GM12875 (cell line): ENCODE measurements around the gene KCNA1.

ENCODE experiments used
- H3K4me3 ChIP-seq: one replicate; pipeline ENCODE4 v1.5.1; 2011; ENCODE audit warnings: low read depth, low read length, control low read depth
- TF ChIP-seq, protein P1 (sequence below): IDR thresholded peaks from 2 replicates; pipeline ENCODE4 v1.5.1; 2011; ENCODE audit warnings: low read depth, mild to moderate bottlenecking, control low read depth, inconsistent platforms, low read length, moderate library complexity, borderline replicate concordance; ENCODE audit not compliant: insufficient read depth

The KCNA1 gene

DNA sequence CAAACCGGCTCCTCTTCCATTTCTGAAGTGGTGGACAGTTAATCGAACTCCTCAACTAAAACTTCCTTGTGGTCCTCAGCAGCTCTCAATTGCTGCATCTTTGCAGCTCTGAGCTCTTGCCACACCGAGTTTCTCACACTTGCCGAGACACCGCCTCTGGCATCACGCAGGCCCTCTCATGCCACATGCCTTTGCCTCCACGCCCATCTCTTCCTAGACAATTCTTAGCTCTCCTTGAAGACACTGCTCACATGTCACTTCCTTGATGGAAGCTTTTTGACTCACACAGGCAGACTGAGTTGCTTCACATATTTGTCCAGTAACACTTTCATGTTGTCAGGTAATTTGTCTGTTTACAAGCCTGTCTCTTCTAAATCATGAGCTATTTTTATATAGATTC lies 29.2 kb downstream of the KCNA1 start:
- TF ChIP-seq, protein P1, sequence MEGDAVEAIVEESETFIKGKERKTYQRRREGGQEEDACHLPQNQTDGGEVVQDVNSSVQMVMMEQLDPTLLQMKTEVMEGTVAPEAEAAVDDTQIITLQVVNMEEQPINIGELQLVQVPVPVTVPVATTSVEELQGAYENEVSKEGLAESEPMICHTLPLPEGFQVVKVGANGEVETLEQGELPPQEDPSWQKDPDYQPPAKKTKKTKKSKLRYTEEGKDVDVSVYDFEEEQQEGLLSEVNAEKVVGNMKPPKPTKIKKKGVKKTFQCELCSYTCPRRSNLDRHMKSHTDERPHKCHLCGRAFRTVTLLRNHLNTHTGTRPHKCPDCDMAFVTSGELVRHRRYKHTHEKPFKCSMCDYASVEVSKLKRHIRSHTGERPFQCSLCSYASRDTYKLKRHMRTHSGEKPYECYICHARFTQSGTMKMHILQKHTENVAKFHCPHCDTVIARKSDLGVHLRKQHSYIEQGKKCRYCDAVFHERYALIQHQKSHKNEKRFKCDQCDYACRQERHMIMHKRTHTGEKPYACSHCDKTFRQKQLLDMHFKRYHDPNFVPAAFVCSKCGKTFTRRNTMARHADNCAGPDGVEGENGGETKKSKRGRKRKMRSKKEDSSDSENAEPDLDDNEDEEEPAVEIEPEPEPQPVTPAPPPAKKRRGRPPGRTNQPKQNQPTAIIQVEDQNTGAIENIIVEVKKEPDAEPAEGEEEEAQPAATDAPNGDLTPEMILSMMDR = no peak
- H3K4me3 ChIP-seq = no peak overlapping the region

DNA sequence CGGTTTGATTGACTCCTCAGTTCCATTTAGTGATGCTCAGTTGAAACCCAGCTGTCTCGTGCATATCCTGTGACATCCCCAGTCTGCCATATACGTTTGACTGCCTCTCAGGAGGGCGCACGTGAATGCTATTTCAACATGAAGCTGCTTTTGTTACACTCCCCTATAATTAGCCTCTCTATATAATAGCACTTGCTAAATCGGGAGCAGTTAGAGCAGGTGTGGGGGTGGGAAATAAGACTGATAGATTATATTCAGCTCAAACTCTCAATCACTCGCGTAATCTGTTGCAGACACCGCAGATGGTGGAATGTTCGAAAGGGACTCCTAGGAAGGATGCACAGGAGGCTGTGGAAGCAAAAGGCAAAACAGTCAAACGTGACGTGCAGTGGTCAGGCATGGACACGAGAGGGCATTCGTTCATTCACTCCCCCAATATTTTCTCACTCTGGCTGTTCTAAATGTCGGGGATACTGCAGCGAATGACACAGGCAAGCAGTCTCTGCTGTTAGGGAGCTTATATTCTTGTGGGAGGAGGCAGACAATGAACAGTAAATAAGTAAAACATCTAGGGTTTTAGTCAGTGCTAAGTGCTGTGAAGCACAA lies 29.8 kb downstream of the KCNA1 start:
- H3K4me3 ChIP-seq = no peak overlapping the region
- TF ChIP-seq, protein P1 = no peak

DNA sequence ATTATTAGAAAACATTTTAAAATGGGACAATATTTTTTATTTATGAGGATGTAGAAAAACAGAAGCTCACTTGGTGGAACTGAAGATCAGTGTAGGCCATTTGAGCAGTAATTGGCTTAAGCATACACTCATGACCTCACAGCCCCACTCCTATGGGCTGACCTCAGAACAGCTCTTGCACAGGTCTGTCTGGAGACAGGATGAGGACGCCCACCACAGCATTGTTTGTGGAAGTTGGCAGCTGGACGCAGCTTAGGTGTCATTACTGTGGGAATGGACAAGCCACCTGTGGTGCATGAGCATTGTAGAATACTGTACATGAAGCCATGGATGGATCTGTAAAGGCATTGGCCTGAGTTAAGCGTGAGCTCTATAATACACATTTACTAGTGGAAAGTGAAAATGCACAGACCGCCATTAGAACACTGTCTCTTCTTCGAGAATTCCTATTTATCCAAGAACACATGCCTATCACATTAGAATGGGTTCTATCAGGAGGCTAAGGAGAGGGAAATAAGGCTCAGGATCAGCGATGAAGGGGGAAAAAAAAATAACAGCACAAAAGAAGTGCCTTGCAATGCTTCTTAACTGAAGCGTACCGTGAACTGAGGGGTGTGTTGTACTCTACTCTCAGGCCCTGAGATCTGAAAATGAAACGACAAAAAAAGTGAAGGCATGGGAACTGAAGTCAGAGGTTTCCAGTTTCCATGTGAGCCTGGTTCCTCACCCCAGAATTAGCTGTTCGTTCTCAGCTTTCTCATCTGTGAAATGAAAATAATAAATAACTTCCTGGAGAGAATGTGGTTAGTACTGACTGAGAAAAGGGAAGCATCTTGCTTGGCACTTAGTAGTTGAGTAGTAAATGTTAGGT lies 33.6 kb downstream of the KCNA1 start:
- H3K4me3 ChIP-seq = no peak overlapping the region
- TF ChIP-seq, protein P1 = no peak

DNA sequence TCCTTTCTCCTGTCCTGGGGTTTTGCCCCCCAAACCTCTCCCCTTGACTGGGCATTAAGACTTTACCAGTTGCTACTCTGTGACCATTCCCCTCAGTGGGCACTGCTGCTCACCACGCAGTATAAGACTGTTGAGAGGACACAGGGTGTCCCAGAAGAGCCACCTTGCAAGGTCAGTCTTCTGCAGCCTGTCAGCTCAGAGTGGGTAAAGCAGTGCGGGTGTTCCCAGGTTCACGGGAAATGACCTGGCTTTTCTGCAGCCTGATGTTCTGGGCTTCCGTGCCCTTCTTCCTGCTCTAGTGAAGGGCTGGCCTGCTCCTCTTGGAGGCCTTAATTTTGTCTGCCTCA lies 34.2 kb downstream of the KCNA1 start:
- TF ChIP-seq, protein P1 = no peak
- no peak overlapping the region for H3K4me3 ChIP-seq

DNA sequence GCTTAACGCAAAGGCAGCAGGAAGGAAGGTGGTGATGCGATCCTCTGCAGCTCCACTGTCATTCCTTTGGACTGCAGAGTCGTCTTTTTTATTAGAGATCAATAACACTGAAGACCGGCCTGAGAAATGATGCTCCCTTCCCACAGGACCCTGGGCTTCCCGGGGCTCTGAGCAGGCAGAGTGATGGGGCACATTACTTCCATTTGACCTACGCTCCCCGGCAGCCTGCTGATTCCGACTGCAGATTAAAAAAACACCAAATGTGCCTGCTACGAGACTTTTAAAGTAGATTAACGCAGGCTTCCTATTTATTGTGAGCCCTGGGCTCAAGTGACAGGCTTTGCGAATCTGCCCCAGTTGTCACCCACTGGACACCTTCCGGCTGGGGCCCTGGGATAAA lies 37.5 kb downstream of the KCNA1 start:
- H3K4me3 ChIP-seq = no peak overlapping the region
- TF ChIP-seq, protein P1 = no peak

DNA sequence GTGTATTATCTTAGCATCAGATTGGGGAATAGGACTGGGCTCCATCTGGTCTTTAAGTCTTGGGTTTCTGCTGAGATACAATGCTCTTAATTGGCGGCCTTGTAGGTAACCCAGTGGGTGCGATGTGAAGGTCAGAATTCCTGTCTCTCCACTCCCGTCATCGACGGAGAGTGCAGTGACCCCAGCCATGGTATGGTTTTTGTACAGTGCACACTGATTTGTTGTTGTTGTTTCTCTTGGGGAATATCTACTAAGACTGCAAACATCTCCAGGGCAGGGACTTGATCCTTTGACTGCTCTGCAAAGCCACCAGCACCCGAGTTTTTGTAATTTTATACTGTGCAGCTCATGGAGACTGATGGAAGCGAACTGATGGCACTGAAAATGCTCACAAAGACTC lies 41.4 kb downstream of the KCNA1 start:
- no peak overlapping the region for H3K4me3 ChIP-seq
- TF ChIP-seq, protein P1 = no peak

DNA sequence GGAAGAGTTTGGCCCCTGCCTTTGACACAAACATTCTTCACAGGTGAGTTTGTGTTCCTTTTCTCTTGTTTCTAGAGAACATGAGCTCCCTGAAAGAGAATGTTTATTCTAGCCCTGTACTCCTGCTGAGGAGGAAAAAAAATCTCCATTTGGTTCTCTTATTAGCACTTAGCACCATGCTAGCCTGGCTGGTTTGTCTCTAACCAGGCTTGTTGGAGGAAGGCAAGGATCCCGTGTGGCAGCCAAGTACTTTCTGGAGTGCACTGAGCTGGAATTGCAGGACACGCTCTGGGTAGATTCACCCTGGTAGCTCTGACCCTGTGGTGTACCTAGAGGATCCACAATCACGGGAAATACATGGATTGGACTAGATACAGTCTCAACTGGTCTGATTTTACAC lies 41.9 kb downstream of the KCNA1 start:
- TF ChIP-seq, protein P1 = no peak
- no peak overlapping the region for H3K4me3 ChIP-seq
